Liver (tissue), 9 donors: ENCODE data around the gene PAPPA. TPM values are rescaled to one million over a fixed set of nuclear protein-coding genes. Genes with fewer than 3 reads are reported as not detected.

Experiments used
- DNase-seq: peaks from one replicate; pipeline ENCODE4 v3.0.0-alpha.2; 2017; ENCODE audit warnings: low spot score
- H3K27ac ChIP-seq, 2 donors: one replicate each; pipeline ENCODE4 v1.7.0; 2013; ENCODE audit warnings: inconsistent platforms in 2 of 2, low read length in 2 of 2, control low read depth in 1 of 2, low read depth in 1 of 2, mild to moderate bottlenecking in 1 of 2
- H3K27me3 ChIP-seq, 4 donors: one replicate each; pipeline versions ENCODE4 v1.6.1 to v1.7.0; 2013; ENCODE audit warnings: low read length in 3 of 4, inconsistent platforms in 1 of 4, mild to moderate bottlenecking in 1 of 4, moderate library complexity in 1 of 4; ENCODE audit not compliant: control insufficient read depth in 4 of 4, insufficient read depth in 4 of 4
- H3K36me3 ChIP-seq, 4 donors: one replicate each; pipeline versions ENCODE4 v1.6.1 to v1.7.0; 2013; ENCODE audit warnings: low read length in 3 of 4, mild to moderate bottlenecking in 3 of 4, low read depth in 1 of 4, moderate library complexity in 1 of 4; ENCODE audit not compliant: control insufficient read depth in 4 of 4, insufficient read depth in 3 of 4
- H3K4me1 ChIP-seq, 4 donors: one replicate each; pipeline versions ENCODE4 v1.6.1 to v1.7.0; 2013; ENCODE audit warnings: low read length in 3 of 4, mild to moderate bottlenecking in 3 of 4, moderate library complexity in 1 of 4; ENCODE audit not compliant: control insufficient read depth in 4 of 4, insufficient read depth in 4 of 4
- H3K4me3 ChIP-seq, 3 donors: one replicate each; pipeline versions ENCODE4 v1.6.1 to v1.7.0; 2013; ENCODE audit warnings: low read length in 3 of 3, control low read depth in 1 of 3, low read depth in 1 of 3, mild to moderate bottlenecking in 1 of 3
- H3K9ac ChIP-seq, 2 donors: one replicate each; pipeline ENCODE4 v1.7.0; 2013; ENCODE audit warnings: low read length in 2 of 2, mild to moderate bottlenecking in 2 of 2, moderate library complexity in 2 of 2, control low read depth in 1 of 2, low read depth in 1 of 2
- H3K9me3 ChIP-seq, 4 donors: one replicate each; pipeline versions ENCODE4 v1.6.1 to v1.7.0; 2013; ENCODE audit warnings: low read length in 3 of 4; ENCODE audit not compliant: control insufficient read depth in 4 of 4
- EGR1 ChIP-seq, 2 donors: IDR thresholded peaks; 2 replicates each; pipeline ENCODE4 v1.6.1; 2016 to 2018; ENCODE audit warnings: antibody characterized with exemption in 2 of 2, low read depth in 2 of 2
- FOXA1 ChIP-seq: IDR thresholded peaks from 2 replicates; pipeline ENCODE4 v1.6.1; 2016; ENCODE audit warnings: antibody characterized with exemption
- FOXA2 ChIP-seq: IDR thresholded peaks from 2 replicates; pipeline ENCODE4 v1.6.1; 2016; ENCODE audit warnings: antibody characterized with exemption
- GABPA ChIP-seq, 2 donors: IDR thresholded peaks in 1 of 2; conservative IDR thresholded peaks in 1 of 2; 2 replicates each; pipeline ENCODE4 v1.6.1; 2016; ENCODE audit warnings: antibody characterized with exemption in 2 of 2, mild to moderate bottlenecking in 1 of 2, moderate library complexity in 1 of 2
- HNF4A ChIP-seq, 2 donors: conservative IDR thresholded peaks; 2 replicates each; pipeline ENCODE4 v1.6.1; 2016; ENCODE audit warnings: antibody characterized with exemption in 2 of 2, mild to moderate bottlenecking in 2 of 2
- HNF4G ChIP-seq: IDR thresholded peaks from 2 replicates; pipeline ENCODE4 v1.6.1; 2016; ENCODE audit warnings: antibody characterized with exemption
- NR2F2 ChIP-seq: IDR thresholded peaks from 2 replicates; pipeline ENCODE4 v1.6.1; 2016; ENCODE audit warnings: antibody characterized with exemption
- RAD21 ChIP-seq, 2 donors: IDR thresholded peaks; 2 replicates each; pipeline ENCODE4 v1.6.1; 2016; ENCODE audit warnings: antibody characterized with exemption in 2 of 2, mild to moderate bottlenecking in 2 of 2
- RXRA ChIP-seq, 2 donors: IDR thresholded peaks; 2 replicates each; pipeline ENCODE4 v1.6.1; 2017 to 2018; ENCODE audit warnings: antibody characterized with exemption in 2 of 2, mild to moderate bottlenecking in 1 of 2
- SP1 ChIP-seq: IDR thresholded peaks from 2 replicates; pipeline ENCODE4 v1.6.1; 2018; ENCODE audit warnings: antibody characterized with exemption, mild to moderate bottlenecking
- TAF1 ChIP-seq: conservative IDR thresholded peaks from 2 replicates; pipeline ENCODE4 v1.6.1; 2016; ENCODE audit warnings: antibody characterized with exemption, mild to moderate bottlenecking
- YY1 ChIP-seq: IDR thresholded peaks from 2 replicates; pipeline ENCODE4 v1.6.1; 2016; ENCODE audit warnings: antibody characterized with exemption, mild to moderate bottlenecking
- WGBS: extraction: QIAGEN DNeasy Blood & Tissue Kit; methylation state at CpG from one replicate; pipeline ENCODE4 v1.1.7; 2013; 5-methylcytosine and 5-hydroxymethylcytosine counted together
- polyA plus RNA-seq, 2 donors: library from polyadenylated mRNA; stranded (reverse) in 1 of 2; unstranded in 1 of 2; fragments of 200-250 nt in 1 of 2; fragments of >200 nt in 1 of 2; fragmentation: Nextera tagmentation in 1 of 2; extraction: Ambion mirVana in 1 of 2; gene quantifications; one replicate each; pipeline versions ENCODE4 v1.2.1 to v1.2.3, GENCODE V29; 2013 to 2015
- total RNA-seq, 2 donors: library from RNA; depleted of rRNA; stranded (reverse); fragments of >200 nt; gene quantifications; one replicate each; pipeline ENCODE4 v1.2.3, GENCODE V29; 2014
- TF ChIP-seq, protein P1 (sequence below): IDR thresholded peaks from 2 replicates; pipeline ENCODE4 v1.6.1; 2016; ENCODE audit warnings: antibody characterized with exemption
- TF ChIP-seq, protein P2 (sequence below): IDR thresholded peaks from 2 replicates; pipeline ENCODE4 v1.6.1; 2016; ENCODE audit warnings: antibody characterized with exemption
- TF ChIP-seq, protein P3 (sequence below): IDR thresholded peaks from 2 replicates; pipeline ENCODE4 v1.6.1; 2016; ENCODE audit warnings: antibody characterized with exemption
- TF ChIP-seq, protein P4 (sequence below): IDR thresholded peaks from 2 replicates; pipeline ENCODE4 v1.6.1; 2016; ENCODE audit warnings: antibody characterized with exemption, mild to moderate bottlenecking
- donor health status: healthy.
- donor health status: healthy.
- donor health status: healthy.
- donor health status: healthy.
- donor health status: healthy.

PAPPA gene
- total and polyA plus RNA-seq, 4 donors = 0.03 to 0.33 (median 0.20) TPM

DNA sequence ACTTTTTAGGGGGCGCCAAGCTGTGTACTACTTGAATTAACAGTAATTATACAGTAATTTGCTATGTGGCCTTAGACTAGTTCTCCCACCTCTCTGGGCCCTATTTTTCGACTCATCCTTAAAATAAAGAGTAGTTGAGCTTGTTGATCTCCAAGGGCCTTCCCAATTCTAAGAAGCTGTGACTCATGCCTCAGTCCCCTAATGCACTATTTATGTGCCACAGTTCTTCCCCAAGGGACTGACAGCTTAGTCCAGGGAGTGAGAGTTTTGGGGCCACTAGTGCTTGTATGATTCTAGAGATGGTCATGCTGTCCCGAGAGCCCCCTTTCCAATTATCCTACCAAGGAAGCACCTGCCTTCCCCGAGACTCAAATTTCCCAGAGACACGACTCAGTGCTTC is 149.7 kb downstream of the PAPPA start:
- H3K9ac ChIP-seq = no peak overlapping the region
- no peaks in the 10 kb centered on the region for H3K4me1 ChIP-seq
- no peaks in the 10 kb centered on the region for H3K9me3 ChIP-seq
- peaks cover 0 to 3% (median 0%) of the 10 kb centered on the region in 4 donors for H3K27me3 ChIP-seq
- no peaks in the 10 kb centered on the region for H3K36me3 ChIP-seq
- no peak for DNase-seq
- TF ChIP-seq, protein P1, sequence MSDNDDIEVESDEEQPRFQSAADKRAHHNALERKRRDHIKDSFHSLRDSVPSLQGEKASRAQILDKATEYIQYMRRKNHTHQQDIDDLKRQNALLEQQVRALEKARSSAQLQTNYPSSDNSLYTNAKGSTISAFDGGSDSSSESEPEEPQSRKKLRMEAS = no peak
- TF ChIP-seq HNF4G (no peak), RXRA (IDR thresholded peaks at IDR 0.05) (no peak), HNF4A (conservative IDR thresholded peaks at IDR 0.05) (no peak), EGR1 (IDR thresholded peaks at IDR 0.05; ENCODE audit: low read depth in 2 of 2) (no peak), RAD21 (IDR thresholded peaks at IDR 0.05) (no peak), NR2F2 (no peak), YY1 (no peak), SP1 (no peak), FOXA2 (no peak), GABPA (IDR thresholded peaks at IDR 0.05 in 1 of 2, conservative IDR thresholded peaks at IDR 0.05 in 1 of 2) (no peak)
- TF ChIP-seq, protein P2, sequence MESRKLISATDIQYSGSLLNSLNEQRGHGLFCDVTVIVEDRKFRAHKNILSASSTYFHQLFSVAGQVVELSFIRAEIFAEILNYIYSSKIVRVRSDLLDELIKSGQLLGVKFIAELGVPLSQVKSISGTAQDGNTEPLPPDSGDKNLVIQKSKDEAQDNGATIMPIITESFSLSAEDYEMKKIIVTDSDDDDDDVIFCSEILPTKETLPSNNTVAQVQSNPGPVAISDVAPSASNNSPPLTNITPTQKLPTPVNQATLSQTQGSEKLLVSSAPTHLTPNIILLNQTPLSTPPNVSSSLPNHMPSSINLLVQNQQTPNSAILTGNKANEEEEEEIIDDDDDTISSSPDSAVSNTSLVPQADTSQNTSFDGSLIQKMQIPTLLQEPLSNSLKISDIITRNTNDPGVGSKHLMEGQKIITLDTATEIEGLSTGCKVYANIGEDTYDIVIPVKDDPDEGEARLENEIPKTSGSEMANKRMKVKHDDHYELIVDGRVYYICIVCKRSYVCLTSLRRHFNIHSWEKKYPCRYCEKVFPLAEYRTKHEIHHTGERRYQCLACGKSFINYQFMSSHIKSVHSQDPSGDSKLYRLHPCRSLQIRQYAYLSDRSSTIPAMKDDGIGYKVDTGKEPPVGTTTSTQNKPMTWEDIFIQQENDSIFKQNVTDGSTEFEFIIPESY = no peak
- TF ChIP-seq, protein P3, sequence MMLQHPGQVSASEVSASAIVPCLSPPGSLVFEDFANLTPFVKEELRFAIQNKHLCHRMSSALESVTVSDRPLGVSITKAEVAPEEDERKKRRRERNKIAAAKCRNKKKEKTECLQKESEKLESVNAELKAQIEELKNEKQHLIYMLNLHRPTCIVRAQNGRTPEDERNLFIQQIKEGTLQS = no peak
- WGBS = 87% methylated on average over 5 of the region's 5 CpGs
- H3K27ac ChIP-seq = no peak overlapping the region
- H3K4me3 ChIP-seq = no peak overlapping the region

DNA sequence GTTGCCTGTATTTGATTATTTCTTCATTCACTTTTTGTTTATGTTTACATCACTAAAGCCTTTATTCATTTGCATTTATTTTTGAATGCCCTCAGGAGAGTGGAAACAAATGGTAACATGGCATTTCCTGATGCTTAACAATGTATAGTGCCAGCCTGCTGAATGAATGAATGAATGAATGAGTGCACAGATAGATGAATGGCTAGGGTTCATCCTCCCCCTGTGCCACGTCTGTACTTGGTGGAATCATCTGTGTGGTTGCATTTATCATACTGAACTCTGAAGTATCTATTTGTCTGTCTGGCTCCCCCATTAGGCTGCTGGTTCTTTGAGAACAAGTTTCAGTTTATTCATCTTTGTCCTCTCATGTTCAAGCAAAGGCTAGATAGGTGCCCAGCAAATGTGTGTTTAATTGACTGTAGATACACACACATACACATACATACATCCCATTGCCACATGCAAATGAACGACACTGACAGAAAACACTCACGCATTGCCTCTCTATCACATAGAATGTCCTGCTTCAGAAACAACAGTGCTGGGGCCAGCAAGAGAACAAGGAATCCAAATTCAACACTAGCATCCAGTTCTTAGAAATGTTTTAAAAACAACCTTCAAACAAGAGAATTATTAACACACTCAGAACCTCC is 150.4 kb downstream of the PAPPA start:
- H3K4me1 ChIP-seq = no peaks in the 10 kb centered on the region
- H3K4me3 ChIP-seq = no peak overlapping the region
- no peak overlapping the region for H3K9ac ChIP-seq
- WGBS = 72% methylated on average over 3 of the region's 3 CpGs
- peaks cover 0 to 3% (median 0%) of the 10 kb centered on the region in 4 donors for H3K27me3 ChIP-seq
- no peaks in the 10 kb centered on the region for H3K9me3 ChIP-seq
- TF ChIP-seq GABPA (IDR thresholded peaks at IDR 0.05 in 1 of 2, conservative IDR thresholded peaks at IDR 0.05 in 1 of 2) (no peak), TAF1 (no peak), HNF4A (conservative IDR thresholded peaks at IDR 0.05) (no peak), RXRA (IDR thresholded peaks at IDR 0.05) (no peak), FOXA1 (no peak), RAD21 (IDR thresholded peaks at IDR 0.05) (no peak), SP1 (no peak), HNF4G (no peak)
- TF ChIP-seq, protein P4, sequence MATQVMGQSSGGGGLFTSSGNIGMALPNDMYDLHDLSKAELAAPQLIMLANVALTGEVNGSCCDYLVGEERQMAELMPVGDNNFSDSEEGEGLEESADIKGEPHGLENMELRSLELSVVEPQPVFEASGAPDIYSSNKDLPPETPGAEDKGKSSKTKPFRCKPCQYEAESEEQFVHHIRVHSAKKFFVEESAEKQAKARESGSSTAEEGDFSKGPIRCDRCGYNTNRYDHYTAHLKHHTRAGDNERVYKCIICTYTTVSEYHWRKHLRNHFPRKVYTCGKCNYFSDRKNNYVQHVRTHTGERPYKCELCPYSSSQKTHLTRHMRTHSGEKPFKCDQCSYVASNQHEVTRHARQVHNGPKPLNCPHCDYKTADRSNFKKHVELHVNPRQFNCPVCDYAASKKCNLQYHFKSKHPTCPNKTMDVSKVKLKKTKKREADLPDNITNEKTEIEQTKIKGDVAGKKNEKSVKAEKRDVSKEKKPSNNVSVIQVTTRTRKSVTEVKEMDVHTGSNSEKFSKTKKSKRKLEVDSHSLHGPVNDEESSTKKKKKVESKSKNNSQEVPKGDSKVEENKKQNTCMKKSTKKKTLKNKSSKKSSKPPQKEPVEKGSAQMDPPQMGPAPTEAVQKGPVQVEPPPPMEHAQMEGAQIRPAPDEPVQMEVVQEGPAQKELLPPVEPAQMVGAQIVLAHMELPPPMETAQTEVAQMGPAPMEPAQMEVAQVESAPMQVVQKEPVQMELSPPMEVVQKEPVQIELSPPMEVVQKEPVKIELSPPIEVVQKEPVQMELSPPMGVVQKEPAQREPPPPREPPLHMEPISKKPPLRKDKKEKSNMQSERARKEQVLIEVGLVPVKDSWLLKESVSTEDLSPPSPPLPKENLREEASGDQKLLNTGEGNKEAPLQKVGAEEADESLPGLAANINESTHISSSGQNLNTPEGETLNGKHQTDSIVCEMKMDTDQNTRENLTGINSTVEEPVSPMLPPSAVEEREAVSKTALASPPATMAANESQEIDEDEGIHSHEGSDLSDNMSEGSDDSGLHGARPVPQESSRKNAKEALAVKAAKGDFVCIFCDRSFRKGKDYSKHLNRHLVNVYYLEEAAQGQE = no peak
- no peak overlapping the region for H3K27ac ChIP-seq
- no peaks in the 10 kb centered on the region for H3K36me3 ChIP-seq
- no peak for DNase-seq
